Spinal cord (tissue), 10 donors: Measurements from ENCODE around the gene GYG2. TPM values are rescaled to one million over a fixed set of nuclear protein-coding genes. Genes with fewer than 3 reads are reported as not detected.
A peak's percentile ranks its signal among the peaks of the same experiment; 100 is the strongest.
"Not testable (repeated sequence)": the region's sequence is repeated elsewhere in the genome, so short reads cannot be mapped to it uniquely, and the experiment has no call there.

Experiments
- DNase-seq, 6 donors: peaks; one replicate each; pipeline versions ENCODE4 v3.0.0 to v3.0.0-alpha.2; 2013 to 2015; ENCODE audit warnings: low spot score in 6 of 6, low read depth in 4 of 6
- H3K27ac ChIP-seq: one replicate; pipeline ENCODE4 v1.5.1; 2013; ENCODE audit warnings: low read depth, low read length, control low read depth
- H3K27me3 ChIP-seq: one replicate; pipeline ENCODE4 v1.6.1; 2013; ENCODE audit warnings: low read length; ENCODE audit not compliant: control insufficient read depth, insufficient read depth
- H3K36me3 ChIP-seq: one replicate; pipeline ENCODE4 v1.6.1; 2013; ENCODE audit warnings: low read length; ENCODE audit not compliant: control insufficient read depth, insufficient read depth
- H3K4me1 ChIP-seq: one replicate; pipeline ENCODE4 v1.6.1; 2013; ENCODE audit warnings: low read length; ENCODE audit not compliant: control insufficient read depth, insufficient read depth
- H3K4me3 ChIP-seq: one replicate; pipeline ENCODE4 v1.5.1; 2013; ENCODE audit warnings: low read depth, low read length, control low read depth
- H3K9me3 ChIP-seq: one replicate; pipeline ENCODE4 v1.6.1; 2013; ENCODE audit warnings: low read length; ENCODE audit not compliant: control insufficient read depth, insufficient read depth
- WGBS: methylation state at CpG from one replicate; pipeline ENCODE4 v1.1.5; 2013; ENCODE audit warnings: missing lambda C conversion rate; ENCODE audit not compliant: insufficient coverage; 5-methylcytosine and 5-hydroxymethylcytosine counted together
- polyA plus RNA-seq, 2 donors: library from polyadenylated mRNA; unstranded; fragments of 120-200 nt; gene quantifications; one replicate each; pipeline ENCODE4 v1.2.1, GENCODE V29; 2013; ENCODE audit not compliant: insufficient read length in 2 of 2
- total RNA-seq, 2 donors: library from RNA; depleted of rRNA in 1 of 2; stranded (reverse); fragments of 120-200 nt in 1 of 2; fragments of >200 nt in 1 of 2; gene quantifications; one replicate each; pipeline versions ENCODE4 v1.2.3 to v1.2.4, GENCODE V29; 2013 to 2014
- donor health status: healthy.

The GYG2 gene
- total and polyA plus RNA-seq, 4 donors, result 20.3 to 47.1 (median 34.8) TPM

- Histone ChIP-seq H3K36me3 (peaks cover 33% of the 10 kb centered on the region), H3K27me3 (no peaks in the 10 kb centered on the region), H3K4me1 (no peaks in the 10 kb centered on the region), H3K27ac (no peak overlapping the region), H3K9me3 (no peaks in the 10 kb centered on the region), H3K4me3 (no peak overlapping the region)
- no CpG with 5 or more reads among the region's 3 CpGs for WGBS
- no peak for DNase-seq
These were observed 81.4 kb downstream of the GYG2 start for GRCh38 chrX:2910109-2910508.

GRCh38 chrX:2913118-2913517, 84.4 kb downstream of the GYG2 start:
- peak in 1 of 6 donors; percentile 27 for DNase-seq
- no CpG with 5 or more reads among the region's 3 CpGs for WGBS
- Histone ChIP-seq H3K27ac (no peak overlapping the region), H3K36me3 (peaks cover 39% of the 10 kb centered on the region), H3K9me3 (no peaks in the 10 kb centered on the region), H3K4me1 (no peaks in the 10 kb centered on the region), H3K4me3 (no peak overlapping the region), H3K27me3 (no peaks in the 10 kb centered on the region)

GRCh38 chrX:2917767-2918166, 89.0 kb downstream of the GYG2 start:
- Histone ChIP-seq H3K9me3 (no peaks in the 10 kb centered on the region), H3K4me3 (no peak overlapping the region), H3K36me3 (peaks cover 46% of the 10 kb centered on the region), H3K27ac (no peak overlapping the region), H3K4me1 (no peaks in the 10 kb centered on the region), H3K27me3 (no peaks in the 10 kb centered on the region)
- 95% methylated on average over 23 of the region's 23 CpGs for WGBS
- no peak for DNase-seq

DNA sequence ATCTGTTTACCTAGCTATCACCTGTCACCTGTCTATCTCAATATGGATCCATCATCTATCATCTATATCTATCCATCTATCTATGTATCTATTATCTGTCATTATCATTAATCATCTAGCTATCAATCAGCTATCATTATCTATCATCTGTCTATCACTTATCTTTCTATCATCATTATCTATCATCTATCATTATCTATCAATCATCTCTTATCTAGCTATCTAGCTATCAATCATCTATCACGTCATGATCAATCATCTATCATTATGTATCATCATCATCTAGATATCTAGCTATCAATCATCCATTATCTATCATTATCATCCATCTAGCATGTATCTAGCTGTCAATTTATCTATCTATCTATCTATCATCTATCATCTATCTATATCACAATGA, 92.5 kb downstream of the GYG2 start:
- WGBS, result 100% methylated on average over 1 of the region's 1 CpG
- Histone ChIP-seq H3K36me3 (peaks cover 42% of the 10 kb centered on the region), H3K27me3 (no peaks in the 10 kb centered on the region), H3K4me1 (no peaks in the 10 kb centered on the region), H3K9me3 (no peaks in the 10 kb centered on the region), H3K4me3 (no peak overlapping the region), H3K27ac (no peak overlapping the region)
- no peak for DNase-seq

DNA sequence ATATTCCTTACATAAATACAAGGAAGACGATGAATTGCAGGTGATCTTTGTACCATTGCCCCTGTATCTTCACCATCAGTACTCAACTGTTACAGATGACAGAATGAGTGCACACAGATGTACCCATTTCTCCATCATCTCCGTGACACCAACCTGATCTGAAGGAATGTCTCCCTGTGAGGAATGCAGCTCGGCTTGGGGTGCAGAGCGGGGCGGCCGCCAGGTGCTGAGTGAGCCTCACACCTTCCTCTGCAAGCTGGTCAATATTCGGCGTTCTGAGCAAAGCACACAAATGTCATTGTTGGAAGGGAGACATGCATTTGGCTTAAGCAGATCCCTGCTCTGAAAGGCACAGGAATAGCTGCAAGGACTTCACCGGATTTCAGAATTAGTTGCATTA, 93.0 kb downstream of the GYG2 start:
- Histone ChIP-seq H3K27ac (no peak overlapping the region), H3K9me3 (no peaks in the 10 kb centered on the region), H3K4me3 (no peak overlapping the region), H3K27me3 (no peaks in the 10 kb centered on the region), H3K4me1 (no peaks in the 10 kb centered on the region), H3K36me3 (peaks cover 42% of the 10 kb centered on the region)
- 96% methylated on average over 7 of the region's 9 CpGs for WGBS
- DNase-seq, result no peak

- Histone ChIP-seq H3K36me3 (peaks cover 32% of the 10 kb centered on the region), H3K9me3 (no peaks in the 10 kb centered on the region), H3K27me3 (no peaks in the 10 kb centered on the region), H3K27ac (no peak overlapping the region), H3K4me3 (no peak overlapping the region), H3K4me1 (peaks cover 6% of the 10 kb centered on the region)
- no peak for DNase-seq
- 92% methylated on average over 7 of the region's 9 CpGs for WGBS
These were observed 95.4 kb downstream of the GYG2 start for GRCh38 chrX:2924151-2924550.

DNA sequence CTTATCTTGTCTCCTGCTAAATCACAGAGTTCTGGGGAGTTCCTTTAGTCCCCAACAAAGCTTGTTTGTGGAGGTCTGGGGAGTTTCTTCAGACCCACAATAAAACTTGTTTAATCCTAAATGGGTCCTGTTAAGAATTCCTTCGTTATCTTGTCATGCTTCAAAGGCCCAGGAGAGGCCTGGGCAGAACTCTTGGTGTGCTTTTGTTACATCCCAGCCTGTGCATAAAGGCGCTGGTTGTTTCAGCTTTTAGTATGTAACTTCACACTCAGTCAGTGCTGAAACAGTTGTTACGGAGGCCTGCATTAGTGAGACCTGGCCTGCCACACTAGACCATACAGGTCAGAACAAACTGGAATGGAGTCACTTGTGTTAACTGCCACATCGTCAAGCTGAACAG, 97.5 kb downstream of the GYG2 start:
- not testable (repeated sequence) for H3K27ac ChIP-seq, H3K27me3 ChIP-seq, H3K9me3 ChIP-seq, H3K4me3 ChIP-seq, DNase-seq
- Histone ChIP-seq H3K4me1 (peaks cover 12% of the 10 kb centered on the region), H3K36me3 (peaks cover 24% of the 10 kb centered on the region)
- WGBS, result 73% methylated on average over 2 of the region's 4 CpGs

GRCh38 chrX:2926664-2927275, 98.0 kb downstream of the GYG2 start:
- Histone ChIP-seq H3K4me1 (peaks cover 12% of the 10 kb centered on the region), H3K27ac (no peak overlapping the region), H3K27me3 (no peaks in the 10 kb centered on the region), H3K4me3 (no peak overlapping the region), H3K36me3 (peaks cover 21% of the 10 kb centered on the region), H3K9me3 (peaks cover 2% of the 10 kb centered on the region)
- no peak for DNase-seq
- WGBS, result 95% methylated on average over 7 of the region's 15 CpGs

DNA sequence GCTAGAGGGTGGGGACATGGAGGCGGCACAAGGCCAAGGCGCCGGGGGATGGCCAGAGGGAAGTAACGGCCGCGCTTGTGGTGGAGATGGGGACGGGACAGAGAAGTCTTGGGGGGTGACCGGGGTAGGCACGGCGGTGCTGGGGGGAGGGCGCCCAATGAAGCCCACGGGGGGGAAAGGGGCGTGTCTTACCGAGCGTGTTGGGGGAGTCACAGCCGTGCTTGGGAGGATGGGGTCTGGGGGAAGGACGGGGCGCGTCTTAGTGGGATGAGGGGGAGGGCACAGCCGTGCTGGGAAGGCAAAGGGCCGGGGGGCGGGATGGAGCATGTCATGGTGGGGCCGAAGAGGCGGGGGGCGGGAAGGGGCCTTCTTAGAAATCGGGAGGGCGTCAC, 99.5 kb downstream of the GYG2 start:
- Histone ChIP-seq H3K9me3 (peaks cover 2% of the 10 kb centered on the region), H3K27me3 (no peaks in the 10 kb centered on the region), H3K27ac (peak overlapping the region; percentile 96), H3K4me1 (peaks cover 12% of the 10 kb centered on the region), H3K36me3 (peaks cover 12% of the 10 kb centered on the region), H3K4me3 (peak overlapping the region; percentile 71)
- 0% methylated on average over 26 of the region's 27 CpGs for WGBS
- DNase-seq, result peak; percentile 12 to 89 (median 46)

DNA sequence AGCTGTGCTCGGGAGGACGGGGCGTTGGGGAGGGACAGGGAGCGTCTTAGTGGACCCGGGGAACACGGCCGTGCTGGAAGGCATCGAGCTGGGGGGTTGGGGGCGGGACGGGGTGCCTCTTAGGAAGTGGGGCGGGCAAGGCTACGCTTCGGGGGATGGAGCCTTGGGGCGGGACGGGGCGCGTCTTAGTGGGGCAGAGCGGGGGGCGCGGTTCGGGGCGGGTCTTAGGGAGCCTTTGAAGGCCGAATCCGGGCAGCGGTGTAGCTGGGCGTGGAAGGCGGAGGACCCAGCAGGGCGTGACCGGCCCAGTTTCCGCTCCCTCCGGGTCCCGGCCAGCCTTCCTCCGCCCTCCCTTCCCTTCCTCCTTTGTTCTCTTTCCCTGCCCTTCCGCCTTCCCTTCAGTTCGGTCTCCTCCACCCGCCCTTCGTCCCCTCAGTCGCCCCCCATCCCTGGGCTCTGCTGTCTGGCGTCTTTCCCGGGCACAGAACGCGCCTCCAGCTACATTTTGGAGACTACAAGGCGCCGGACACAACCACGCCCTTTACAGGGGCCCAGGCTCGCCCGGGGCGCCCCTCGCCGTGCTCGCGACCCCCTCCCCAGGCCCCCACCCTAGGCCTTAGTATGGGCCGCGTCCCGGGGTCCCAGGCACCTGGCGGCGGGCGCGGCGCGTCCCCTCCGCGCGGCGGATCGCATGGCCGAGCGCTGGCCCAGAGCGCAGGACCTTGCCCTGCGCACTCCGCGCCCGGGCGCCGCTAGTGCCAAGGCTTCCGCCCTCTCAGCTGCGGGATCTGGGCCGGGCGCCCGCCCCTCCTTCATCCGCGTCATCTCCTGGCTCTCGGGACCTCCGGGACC, 100.1 kb downstream of the GYG2 start, which contains the start of gene ARSD:
ARSD (minus strand) TSS at position 757 of the 852 bp plus-strand sequence; CDS start at position 693, 64 bp downstream.
- Histone ChIP-seq H3K9me3 (peaks cover 2% of the 10 kb centered on the region), H3K27ac (peak within 1 kb of the TSS; percentile 96), H3K4me3 (peak within 1 kb of the TSS; percentile 71), H3K36me3 (peaks cover 11% of the 10 kb centered on the region), H3K4me1 (peaks cover 12% of the 10 kb centered on the region), H3K27me3 (no peaks in the 10 kb centered on the region)
- WGBS, result under 1% methylated on average over 75 of the region's 84 CpGs
- DNase-seq, result peak; percentile 28 to 92 (median 57)
